Keratinocyte (primary cell): ENCODE measurements around the gene CZIB. TPM values are rescaled to one million over a fixed set of nuclear protein-coding genes. Genes with fewer than 3 reads are reported as not detected.

ENCODE experiments used
- DNase-seq: peaks from one replicate; pipeline ENCODE4 v3.0.0-alpha.2; 2011; ENCODE audit warnings: low read depth, missing footprints, low spot score
- FAIRE-seq: peaks from 2 replicates; lab custom pipeline; 2011; peaks lifted over from hg19 to GRCh38; lab: Jason Lieb, UNC
- H2AFZ ChIP-seq: 2 replicates; pipeline ENCODE4 v1.6.0; 2012; ENCODE audit warnings: low read length, control low read depth, inconsistent platforms; ENCODE audit not compliant: control insufficient read depth
- H3K27ac ChIP-seq: 2 replicates; pipeline ENCODE4 v1.5.1; 2011; ENCODE audit warnings: low read length; ENCODE audit not compliant: control insufficient read depth, insufficient read depth
- H3K27me3 ChIP-seq: 3 replicates; pipeline ENCODE4 v1.6.0; 2011; ENCODE audit warnings: low read length; ENCODE audit not compliant: control insufficient read depth, insufficient read depth; ENCODE audit errors: extremely low read depth
- H3K36me3 ChIP-seq, 2 experiments: 2 replicates in 1 of 2; 3 replicates in 1 of 2; pipeline ENCODE4 v1.5.1; 2011; ENCODE audit warnings: low read length in 2 of 2, mild to moderate bottlenecking in 1 of 2; ENCODE audit not compliant: control insufficient read depth in 2 of 2, insufficient read depth in 2 of 2; ENCODE audit errors: extremely low read depth in 1 of 2
- H3K4me1 ChIP-seq: 3 replicates; pipeline ENCODE4 v1.5.1; 2011; ENCODE audit warnings: low read length; ENCODE audit not compliant: control insufficient read depth, insufficient read depth; ENCODE audit errors: extremely low read depth
- H3K4me2 ChIP-seq: 3 replicates; pipeline ENCODE4 v1.6.0; 2011; ENCODE audit warnings: low read depth, low read length; ENCODE audit not compliant: control insufficient read depth, insufficient read depth; ENCODE audit errors: extremely low read depth
- H3K4me3 ChIP-seq, 3 experiments: fragments of 200-600 bp in 1 of 3; sonication (generic) in 1 of 3; 2 replicates in 2 of 3; 3 replicates in 1 of 3; pipeline ENCODE4 v1.5.1; 2011 to 2016; ENCODE audit warnings: low read length in 3 of 3, mild to moderate bottlenecking in 3 of 3, control low read depth in 2 of 3, inconsistent platforms in 1 of 3, low read depth in 1 of 3, mixed read lengths in 1 of 3, mixed run types in 1 of 3, moderate library complexity in 1 of 3; ENCODE audit not compliant: control insufficient read depth in 2 of 3, insufficient read depth in 2 of 3; ENCODE audit errors: extremely low read depth in 1 of 3
- H3K79me2 ChIP-seq: 2 replicates; pipeline ENCODE4 v1.6.0; 2012; ENCODE audit warnings: low read length; ENCODE audit not compliant: control insufficient read depth, insufficient read depth
- H3K9ac ChIP-seq: 3 replicates; pipeline ENCODE4 v1.6.0; 2011; ENCODE audit warnings: low read length; ENCODE audit not compliant: control insufficient read depth, insufficient read depth; ENCODE audit errors: extremely low read depth
- H3K9me1 ChIP-seq: 3 replicates; pipeline ENCODE4 v1.6.0; 2011; ENCODE audit warnings: low read length; ENCODE audit not compliant: control insufficient read depth, insufficient read depth; ENCODE audit errors: extremely low read depth
- H3K9me3 ChIP-seq: 2 replicates; pipeline ENCODE4 v1.5.1; 2012; ENCODE audit warnings: low read depth, low read length; ENCODE audit not compliant: control insufficient read depth
- H4K20me1 ChIP-seq: 3 replicates; pipeline ENCODE4 v1.6.0; 2011; ENCODE audit warnings: low read length; ENCODE audit not compliant: control insufficient read depth, insufficient read depth; ENCODE audit errors: extremely low read depth
- EZH2 ChIP-seq: IDR thresholded peaks from one replicate; pipeline ENCODE4 v1.6.1; 2012; ENCODE audit warnings: inconsistent platforms, mild to moderate bottlenecking, low read length, moderate library complexity
- dilution Hi-C: fragments of 300-500 bp; cut with MboI; formaldehyde crosslinking; loops from one replicate; pipeline ENCODE4 v1.7.0; 2020; ENCODE audit warnings: low sequenced_read_pairs; ENCODE audit not compliant: extremely low pct_ligation_motif_present
- polyA plus RNA-seq, 5 experiments: library from polyadenylated mRNA; depleted of rRNA in 3 of 5; stranded (reverse) in 3 of 5; stranded (forward) in 1 of 5; unstranded in 1 of 5; fragments of >200 nt; gene quantifications; 1 replicate in 1 of 5; 2 replicates in 3 of 5; 3 replicates in 1 of 5; pipeline versions ENCODE4 v1.2.1 to v1.2.3, GENCODE V29; 2011 to 2012; ENCODE audit warnings: missing spikeins in 2 of 5, low read depth in 1 of 5, low replicate concordance in 1 of 5
- TF ChIP-seq, protein P1 (sequence below), 3 experiments: IDR thresholded peaks in 1 of 3; conservative IDR thresholded peaks in 1 of 3; optimal IDR thresholded peaks in 1 of 3; 2 replicates in 2 of 3; 3 replicates in 1 of 3; pipeline versions ENCODE3 to v1.5.1; 2011; ENCODE audit warnings: low read length in 3 of 3, mild to moderate bottlenecking in 3 of 3, moderate library complexity in 2 of 3, control low read depth in 1 of 3, inconsistent platforms in 1 of 3; ENCODE audit not compliant: insufficient read depth in 2 of 3; ENCODE audit errors: extremely low read depth in 1 of 3

CZIB gene
- polyA plus RNA-seq, 1 donor (not counting 4 experiments of a cell fraction or from before 2014, with no cell fraction given) = 52.6 TPM

DNA sequence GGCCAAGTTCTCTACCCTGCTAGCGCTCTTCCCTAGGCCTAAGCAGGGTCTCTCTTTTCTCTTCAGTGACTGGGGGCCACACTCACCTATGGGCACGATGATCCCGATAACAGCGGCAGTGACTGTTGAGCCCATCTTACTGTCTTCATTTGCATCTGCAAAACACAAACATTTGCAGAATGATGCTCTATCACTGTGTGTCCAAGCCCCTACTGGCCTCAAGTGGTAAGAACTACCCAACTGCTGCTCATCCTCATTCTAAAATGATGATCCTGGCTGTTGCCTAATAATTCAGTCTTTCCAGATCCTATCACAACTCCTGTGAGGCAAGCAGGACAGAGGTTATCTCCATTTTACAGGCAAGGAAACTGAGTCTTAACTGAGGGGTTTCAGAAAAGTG lies 34.6 kb upstream of the CZIB start:
- peaks cover 13 to 35% of the 10 kb centered on the region in 2 experiments for H3K36me3 ChIP-seq
- H3K9ac ChIP-seq = no peak overlapping the region
- H3K4me2 ChIP-seq = no peak overlapping the region
- DNase-seq (no peak), FAIRE-seq (no peak)
- TF ChIP-seq, protein P1, sequence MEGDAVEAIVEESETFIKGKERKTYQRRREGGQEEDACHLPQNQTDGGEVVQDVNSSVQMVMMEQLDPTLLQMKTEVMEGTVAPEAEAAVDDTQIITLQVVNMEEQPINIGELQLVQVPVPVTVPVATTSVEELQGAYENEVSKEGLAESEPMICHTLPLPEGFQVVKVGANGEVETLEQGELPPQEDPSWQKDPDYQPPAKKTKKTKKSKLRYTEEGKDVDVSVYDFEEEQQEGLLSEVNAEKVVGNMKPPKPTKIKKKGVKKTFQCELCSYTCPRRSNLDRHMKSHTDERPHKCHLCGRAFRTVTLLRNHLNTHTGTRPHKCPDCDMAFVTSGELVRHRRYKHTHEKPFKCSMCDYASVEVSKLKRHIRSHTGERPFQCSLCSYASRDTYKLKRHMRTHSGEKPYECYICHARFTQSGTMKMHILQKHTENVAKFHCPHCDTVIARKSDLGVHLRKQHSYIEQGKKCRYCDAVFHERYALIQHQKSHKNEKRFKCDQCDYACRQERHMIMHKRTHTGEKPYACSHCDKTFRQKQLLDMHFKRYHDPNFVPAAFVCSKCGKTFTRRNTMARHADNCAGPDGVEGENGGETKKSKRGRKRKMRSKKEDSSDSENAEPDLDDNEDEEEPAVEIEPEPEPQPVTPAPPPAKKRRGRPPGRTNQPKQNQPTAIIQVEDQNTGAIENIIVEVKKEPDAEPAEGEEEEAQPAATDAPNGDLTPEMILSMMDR (optimal IDR thresholded peaks at IDR 0.05 in 1 of 3, IDR thresholded peaks at IDR 0.05 in 1 of 3, conservative IDR thresholded peaks at IDR 0.05 in 1 of 3; ENCODE audit: extremely low read depth in 1 of 3, insufficient read depth in 2 of 3, low read length in 3 of 3) = peak in 2 of 3 experiments; percentile 20 to 21
- no peak for TF ChIP-seq EZH2
- no peak overlapping the region for H2AFZ ChIP-seq
- no peaks in the 10 kb centered on the region for H3K9me3 ChIP-seq
- H3K4me3 ChIP-seq = no peak overlapping the region
- dilution Hi-C loops = no loop called here
- no peaks in the 10 kb centered on the region for H3K4me1 ChIP-seq
- H3K79me2 ChIP-seq = no peaks in the 10 kb centered on the region
- H4K20me1 ChIP-seq = no peaks in the 10 kb centered on the region
- no peaks in the 10 kb centered on the region for H3K27me3 ChIP-seq
- H3K27ac ChIP-seq = no peak overlapping the region
- H3K9me1 ChIP-seq = no peaks in the 10 kb centered on the region

DNA sequence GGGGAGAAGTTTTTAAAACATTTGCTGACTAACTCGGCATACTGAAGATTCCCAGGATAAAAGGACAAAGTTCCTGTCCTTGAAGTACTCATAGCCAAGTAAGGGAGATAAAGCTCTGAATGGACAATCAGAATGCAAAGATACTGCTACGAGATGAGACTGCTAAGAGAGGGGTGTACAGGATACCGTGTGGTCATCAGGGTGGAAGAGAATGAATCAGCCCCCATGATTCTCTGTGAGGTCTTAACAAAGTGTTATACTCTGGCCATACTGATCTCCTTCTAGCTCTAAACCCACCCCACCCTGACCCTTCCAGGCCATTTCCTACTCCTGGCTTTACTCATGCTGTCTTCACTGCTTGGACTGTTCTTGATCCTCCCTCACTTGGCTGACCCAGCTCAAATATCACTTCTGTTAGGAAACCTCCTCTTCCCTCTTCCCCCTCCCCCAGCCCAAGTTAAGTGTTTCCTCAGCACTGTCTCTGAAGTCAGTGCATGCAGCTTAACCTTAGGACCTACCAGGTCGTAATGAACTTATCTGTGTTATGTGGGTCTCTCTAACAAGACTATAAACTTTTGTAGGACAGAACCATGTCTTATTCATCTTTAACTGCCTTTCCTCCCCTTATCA lies 33.7 kb upstream of the CZIB start:
- Histone ChIP-seq H3K36me3 (peaks cover 13 to 40% of the 10 kb centered on the region in 2 experiments), H3K4me1 (no peaks in the 10 kb centered on the region), H3K27me3 (no peaks in the 10 kb centered on the region), H3K4me2 (no peak overlapping the region), H2AFZ (no peak overlapping the region), H4K20me1 (no peaks in the 10 kb centered on the region), H3K9ac (no peak overlapping the region), H3K4me3 (no peak overlapping the region), H3K79me2 (no peaks in the 10 kb centered on the region), H3K9me1 (no peaks in the 10 kb centered on the region), H3K27ac (no peak overlapping the region), H3K9me3 (no peaks in the 10 kb centered on the region)
- no peak for TF ChIP-seq EZH2
- TF ChIP-seq, protein P1 (optimal IDR thresholded peaks at IDR 0.05 in 1 of 3, IDR thresholded peaks at IDR 0.05 in 1 of 3, conservative IDR thresholded peaks at IDR 0.05 in 1 of 3; ENCODE audit: extremely low read depth in 1 of 3, insufficient read depth in 2 of 3, low read length in 3 of 3) = no peak
- dilution Hi-C loops = no loop called here
- FAIRE-seq (no peak), DNase-seq (no peak)
